Tibial artery (tissue), 4 donors: ENCODE measurements around the gene NRM.

ENCODE experiments used
- DNase-seq, 2 donors: peaks; one replicate each; pipeline ENCODE4 v3.0.0-alpha.2; 2019
- H3K27ac ChIP-seq, 2 donors: fragments of 200-600 bp; sonication (generic) in 1 of 2; 1 replicate in 1 of 2; 2 replicates in 1 of 2; pipeline ENCODE4 v1.5.1; 2018 to 2019; ENCODE audit warnings: mild to moderate bottlenecking in 1 of 2
- H3K27me3 ChIP-seq, 2 donors: fragments of 200-600 bp; sonication (generic) in 1 of 2; one replicate each; pipeline versions ENCODE4 v1.5.1 to v1.6.0; 2016 to 2019
- H3K36me3 ChIP-seq, 3 donors: fragments of 200-600 bp; sonication (generic) in 2 of 3; one replicate each; pipeline ENCODE4 v1.5.1; 2016 to 2019; ENCODE audit warnings: mild to moderate bottlenecking in 2 of 3
- H3K4me1 ChIP-seq, 4 donors: fragments of 200-600 bp; sonication (generic) in 2 of 4; 1 replicate in 3 of 4; 2 replicates in 1 of 4; pipeline ENCODE4 v1.5.1; 2016 to 2019
- H3K4me3 ChIP-seq, 2 donors: fragments of 200-600 bp; sonication (generic) in 1 of 2; 1 replicate in 1 of 2; 2 replicates in 1 of 2; pipeline ENCODE4 v1.5.1; 2018 to 2019; ENCODE audit warnings: mild to moderate bottlenecking in 2 of 2
- H3K9me3 ChIP-seq, 3 donors: fragments of 200-600 bp; sonication (generic) in 1 of 3; one replicate each; pipeline ENCODE4 v1.5.1; 2016 to 2019
- intact Hi-C: fragments of 100-400 bp; cut with DNase I; formaldehyde crosslinking; loops from one replicate; pipeline ENCODE4 v1.15.0; 2023; ENCODE audit warnings: low total_unique reads
- TF ChIP-seq, protein P1 (sequence below), 2 experiments: fragments of 200-600 bp in 1 of 2; fragments of 450-650 bp in 1 of 2; IDR thresholded peaks; one replicate each; pipeline ENCODE4 v1.5.1; 2017 to 2019; ENCODE audit warnings: antibody characterized with exemption in 2 of 2, mild to moderate bottlenecking in 1 of 2, moderate library complexity in 1 of 2

Gene NRM

DNA sequence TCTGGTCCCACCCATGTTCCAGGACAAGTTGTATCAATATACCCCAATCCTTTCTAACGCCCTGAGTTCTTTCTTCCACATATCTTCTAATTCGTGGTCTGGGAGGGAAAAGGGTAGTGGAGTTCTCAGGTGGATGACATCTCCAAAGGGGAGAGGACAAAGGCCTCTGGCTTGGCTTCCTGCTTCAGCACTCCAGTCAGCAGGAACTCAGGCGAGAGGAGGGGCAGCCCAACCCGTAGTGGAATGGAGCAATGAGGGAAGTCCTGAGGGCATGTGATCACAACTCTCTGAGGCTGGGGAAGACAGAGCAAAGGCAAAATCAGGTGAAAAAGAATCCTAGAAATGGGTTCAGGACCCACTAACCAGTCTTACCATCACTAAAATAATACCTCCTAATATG, 9.6 kb upstream of the NRM start:
- peak; percentile 56 to 58 for DNase-seq
- Histone ChIP-seq H3K36me3 (peaks cover 6 to 44% (median 28%) of the 10 kb centered on the region in 3 donors), H3K4me3 (no peak overlapping the region), H3K27me3 (no peaks in the 10 kb centered on the region), H3K27ac (no peak overlapping the region), H3K4me1 (peaks cover 0 to 9% (median 3%) of the 10 kb centered on the region in 4 donors), H3K9me3 (no peaks in the 10 kb centered on the region)
- TF ChIP-seq, protein P1, sequence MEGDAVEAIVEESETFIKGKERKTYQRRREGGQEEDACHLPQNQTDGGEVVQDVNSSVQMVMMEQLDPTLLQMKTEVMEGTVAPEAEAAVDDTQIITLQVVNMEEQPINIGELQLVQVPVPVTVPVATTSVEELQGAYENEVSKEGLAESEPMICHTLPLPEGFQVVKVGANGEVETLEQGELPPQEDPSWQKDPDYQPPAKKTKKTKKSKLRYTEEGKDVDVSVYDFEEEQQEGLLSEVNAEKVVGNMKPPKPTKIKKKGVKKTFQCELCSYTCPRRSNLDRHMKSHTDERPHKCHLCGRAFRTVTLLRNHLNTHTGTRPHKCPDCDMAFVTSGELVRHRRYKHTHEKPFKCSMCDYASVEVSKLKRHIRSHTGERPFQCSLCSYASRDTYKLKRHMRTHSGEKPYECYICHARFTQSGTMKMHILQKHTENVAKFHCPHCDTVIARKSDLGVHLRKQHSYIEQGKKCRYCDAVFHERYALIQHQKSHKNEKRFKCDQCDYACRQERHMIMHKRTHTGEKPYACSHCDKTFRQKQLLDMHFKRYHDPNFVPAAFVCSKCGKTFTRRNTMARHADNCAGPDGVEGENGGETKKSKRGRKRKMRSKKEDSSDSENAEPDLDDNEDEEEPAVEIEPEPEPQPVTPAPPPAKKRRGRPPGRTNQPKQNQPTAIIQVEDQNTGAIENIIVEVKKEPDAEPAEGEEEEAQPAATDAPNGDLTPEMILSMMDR (IDR thresholded peaks at IDR 0.05): no peak
- intact Hi-C loops: no loop called here

DNA sequence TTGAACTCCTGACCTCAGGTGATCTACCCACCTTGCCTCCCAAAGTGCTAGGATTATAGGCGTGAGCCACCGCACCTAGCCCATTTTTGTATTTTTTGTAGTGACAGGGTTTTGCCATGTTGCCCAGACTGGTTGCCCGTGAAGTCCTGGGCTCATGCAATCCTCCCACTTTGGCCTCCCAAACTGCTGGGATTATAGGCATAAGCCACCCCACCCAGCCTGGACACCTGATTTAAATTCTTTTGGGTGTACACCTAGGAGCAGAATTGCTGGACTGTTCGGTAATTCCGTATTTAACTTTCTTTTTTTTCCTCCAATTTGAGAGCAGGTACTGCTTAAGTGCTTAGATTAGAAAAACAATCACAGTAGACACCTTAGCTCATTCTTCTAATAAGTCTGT, 5.6 kb upstream of the NRM start:
- no peak for DNase-seq
- no peaks in the 10 kb centered on the region for H3K9me3 ChIP-seq
- TF ChIP-seq, protein P1 (IDR thresholded peaks at IDR 0.05): no peak
- intact Hi-C loops: no loop called here
- H3K27ac ChIP-seq: no peak overlapping the region
- H3K27me3 ChIP-seq: no peaks in the 10 kb centered on the region
- no peak overlapping the region for H3K4me3 ChIP-seq
- peaks cover 0 to 7% (median 6%) of the 10 kb centered on the region in 3 donors for H3K36me3 ChIP-seq
- H3K4me1 ChIP-seq: peaks cover 0 to 17% (median 10%) of the 10 kb centered on the region in 4 donors

DNA sequence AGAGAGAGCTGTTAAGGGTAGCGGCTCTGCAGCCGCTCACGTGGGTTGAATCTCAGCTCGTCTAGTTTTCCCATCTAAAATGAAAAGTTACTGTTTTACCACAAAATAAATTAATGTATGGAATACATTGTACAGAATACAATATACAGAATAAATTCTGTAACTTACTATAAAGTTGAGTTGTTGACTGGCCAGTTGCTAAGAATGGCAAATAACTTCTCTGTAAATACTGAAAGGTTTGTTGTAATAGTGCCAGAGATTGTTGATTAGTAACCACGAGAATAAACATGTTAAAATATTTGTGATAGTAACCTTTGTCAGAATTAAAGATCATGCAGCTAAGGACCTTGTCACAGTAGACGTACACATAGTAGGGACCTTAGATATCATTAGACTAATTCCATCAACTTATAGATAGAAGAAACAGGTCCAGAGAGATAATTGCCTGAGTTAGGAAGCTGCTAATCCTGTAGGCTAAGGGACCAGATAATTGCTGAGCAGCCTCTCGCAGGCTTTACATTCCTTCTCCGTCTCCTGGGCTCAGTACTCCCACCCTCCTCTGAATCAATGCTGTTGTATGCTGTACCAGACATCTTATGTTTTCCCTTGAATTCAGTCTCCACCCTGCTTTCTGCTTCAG, 544 bp upstream of the NRM start:
- intact Hi-C loops: loop anchor here (2.0 kb wide), 1 partner anchor 25 kb away; the partner anchor contains the start of gene MDC1
- peak overlapping the region; percentile 94 to 100 for H3K27ac ChIP-seq
- no peaks in the 10 kb centered on the region for H3K27me3 ChIP-seq
- no peaks in the 10 kb centered on the region for H3K9me3 ChIP-seq
- H3K36me3 ChIP-seq: no peaks in the 10 kb centered on the region
- peaks cover 0 to 51% (median 42%) of the 10 kb centered on the region in 4 donors for H3K4me1 ChIP-seq
- DNase-seq: peak in 1 of 2 donors; percentile 34
- H3K4me3 ChIP-seq: peak overlapping the region; percentile 61 to 69
- TF ChIP-seq, protein P1 (IDR thresholded peaks at IDR 0.05): no peak

DNA sequence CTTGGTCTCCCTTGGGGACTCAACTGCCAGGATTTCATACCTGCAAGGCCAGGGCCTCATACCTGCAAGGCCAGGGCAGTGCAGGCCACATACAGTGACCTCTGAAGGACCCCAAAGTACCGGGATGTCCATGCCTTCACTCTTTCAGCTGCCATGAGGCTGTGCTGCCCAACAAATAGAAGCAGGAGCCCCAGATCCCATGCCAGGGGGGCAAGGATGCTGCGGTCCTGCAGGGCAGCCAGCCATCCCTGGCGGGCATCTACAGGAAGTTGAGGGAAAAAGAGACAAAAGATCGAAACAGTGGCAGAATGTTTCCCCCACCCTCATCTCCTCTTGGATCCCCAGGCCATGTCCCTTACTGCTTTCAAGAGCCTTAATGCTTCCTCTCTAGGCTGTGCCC, 799 bp downstream of the NRM start:
- H3K27ac ChIP-seq: peak overlapping the region; percentile 94 to 100
- TF ChIP-seq, protein P1 (IDR thresholded peaks at IDR 0.05): no peak
- H3K9me3 ChIP-seq: no peaks in the 10 kb centered on the region
- H3K27me3 ChIP-seq: no peaks in the 10 kb centered on the region
- peaks cover 0 to 57% (median 36%) of the 10 kb centered on the region in 4 donors for H3K4me1 ChIP-seq
- no peaks in the 10 kb centered on the region for H3K36me3 ChIP-seq
- H3K4me3 ChIP-seq: peak overlapping the region; percentile 61 to 69
- intact Hi-C loops: loop anchor here (2.0 kb wide), 1 partner anchor 27 kb away; the partner anchor contains the start of gene MDC1
- peak in 1 of 2 donors; percentile 63 for DNase-seq

DNA sequence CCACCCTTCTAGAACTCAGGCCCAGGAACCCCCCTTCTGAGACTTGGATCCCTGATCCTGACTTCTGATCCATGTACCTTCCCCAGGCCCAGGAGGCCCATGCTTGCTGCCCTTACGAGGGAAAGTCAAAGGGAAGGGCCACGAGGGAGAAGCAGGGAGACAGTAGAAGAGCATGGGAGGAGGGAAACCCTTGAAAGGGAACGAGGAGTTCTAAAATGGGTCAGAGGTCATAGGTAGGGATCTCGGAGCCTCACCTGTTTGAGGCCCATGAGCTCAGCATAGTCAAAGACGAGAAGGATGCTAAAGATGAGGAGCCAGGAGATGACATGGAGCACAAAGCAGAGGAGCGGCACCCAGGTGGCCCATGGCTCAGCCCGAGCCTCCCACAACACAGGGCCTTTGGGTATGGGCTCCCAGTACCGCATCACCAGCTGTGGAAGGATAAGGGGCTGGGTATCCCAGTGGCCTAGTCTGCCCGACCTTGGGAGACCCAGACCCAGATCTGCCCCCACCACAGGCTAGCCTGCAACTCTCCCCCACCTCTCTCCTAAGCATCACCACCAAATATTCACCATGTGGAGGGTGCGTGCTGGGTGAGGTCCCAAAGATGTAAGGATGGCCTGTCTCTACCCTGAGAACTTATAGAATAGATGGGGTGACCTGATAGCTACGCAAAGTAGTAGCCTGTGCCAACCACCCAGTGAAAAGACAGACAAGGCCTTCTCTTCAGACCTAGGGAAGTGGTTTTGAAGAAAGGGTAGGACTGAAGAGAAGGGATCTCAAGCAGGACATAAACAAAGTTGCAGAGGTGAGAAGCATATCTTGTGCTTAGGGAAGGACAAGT, 1.5 kb downstream of the NRM start:
- Histone ChIP-seq H3K4me3 (no peak overlapping the region), H3K4me1 (peaks cover 0 to 62% (median 36%) of the 10 kb centered on the region in 4 donors), H3K9me3 (no peaks in the 10 kb centered on the region), H3K36me3 (no peaks in the 10 kb centered on the region), H3K27me3 (no peaks in the 10 kb centered on the region), H3K27ac (peak overlapping the region; percentile 94 to 100)
- DNase-seq: peak in 1 of 2 donors; percentile 57
- intact Hi-C loops: no loop called here
- TF ChIP-seq, protein P1 (IDR thresholded peaks at IDR 0.05): no peak
